DOHH2 (cell line): ENCODE data around the gene SGCD.

ENCODE experiments used
- H3F3A ChIP-seq: fragments of 200-600 bp; sonication (generic), shearing (Covaris generic); 2 replicates; pipeline ENCODE4 v1.6.0; 2016; ENCODE audit warnings: antibody characterized with exemption, mild to moderate bottlenecking; ENCODE audit not compliant: control insufficient read depth, insufficient read depth
- H3K27ac ChIP-seq: fragments of 200-600 bp; sonication (generic); 2 replicates; pipeline ENCODE4 v1.5.1; 2014; ENCODE audit warnings: low read depth, mild to moderate bottlenecking, low read length, moderate library complexity
- H3K27me3 ChIP-seq: fragments of 200-600 bp; sonication (generic); 2 replicates; pipeline ENCODE4 v1.6.1; 2014; ENCODE audit warnings: mild to moderate bottlenecking, low read length, mixed read lengths; ENCODE audit not compliant: control insufficient read depth
- H3K36me3 ChIP-seq: fragments of 200-600 bp; sonication (generic); 2 replicates; pipeline ENCODE4 v1.6.1; 2014; ENCODE audit warnings: mild to moderate bottlenecking, low read length, moderate library complexity, mixed read lengths; ENCODE audit not compliant: control insufficient read depth
- H3K4me1 ChIP-seq: fragments of 200-600 bp; sonication (generic); 2 replicates; pipeline ENCODE4 v1.6.1; 2014; ENCODE audit warnings: mild to moderate bottlenecking, low read length, mixed read lengths; ENCODE audit not compliant: control insufficient read depth
- H3K4me2 ChIP-seq: fragments of 200-600 bp; sonication (generic); 2 replicates; pipeline ENCODE4 v1.6.0; 2014; ENCODE audit warnings: mild to moderate bottlenecking, low read length, moderate library complexity
- H3K4me3 ChIP-seq: fragments of 200-600 bp; sonication (generic); 2 replicates; pipeline ENCODE4 v1.5.1; 2014; ENCODE audit warnings: mild to moderate bottlenecking, low read length, mixed read lengths
- H3K79me2 ChIP-seq: fragments of 200-600 bp; sonication (generic); 2 replicates; pipeline ENCODE4 v1.6.1; 2014; ENCODE audit warnings: mild to moderate bottlenecking, low read length, mixed read lengths; ENCODE audit not compliant: control insufficient read depth
- H3K9me2 ChIP-seq: fragments of 200-600 bp; sonication (generic); replicated peaks from 2 replicates; pipeline ENCODE4 v1.6.1; 2014; ENCODE audit warnings: mild to moderate bottlenecking, low read length, mixed read lengths; ENCODE audit not compliant: control insufficient read depth
- H3K9me3 ChIP-seq: fragments of 200-600 bp; sonication (generic); 2 replicates; pipeline ENCODE4 v1.6.1; 2014; ENCODE audit warnings: antibody characterized with exemption, low read length, mixed read lengths; ENCODE audit not compliant: control insufficient read depth, insufficient read depth
- H4K20me1 ChIP-seq: fragments of 200-600 bp; sonication (generic); 2 replicates; pipeline ENCODE4 v1.6.0; 2014; ENCODE audit warnings: low read depth, mild to moderate bottlenecking, antibody characterized with exemption, low read length, moderate library complexity; ENCODE audit not compliant: control insufficient read depth, insufficient read depth
- EZH2phosphoT487 ChIP-seq: fragments of 200-600 bp; sonication (generic); IDR thresholded peaks from 2 replicates; pipeline ENCODE4 v1.6.1; 2017; ENCODE audit warnings: borderline replicate concordance, mild to moderate bottlenecking, antibody characterized with exemption, low read length, moderate library complexity, mixed read lengths
- TF ChIP-seq, protein P1 (sequence below): fragments of 200-600 bp; sonication (generic); IDR thresholded peaks from one replicate; pipeline ENCODE4 v1.5.1; 2014; ENCODE audit warnings: antibody characterized with exemption, mild to moderate bottlenecking, low read depth, low read length; ENCODE audit not compliant: poor library complexity, severe bottlenecking

Gene SGCD

DNA sequence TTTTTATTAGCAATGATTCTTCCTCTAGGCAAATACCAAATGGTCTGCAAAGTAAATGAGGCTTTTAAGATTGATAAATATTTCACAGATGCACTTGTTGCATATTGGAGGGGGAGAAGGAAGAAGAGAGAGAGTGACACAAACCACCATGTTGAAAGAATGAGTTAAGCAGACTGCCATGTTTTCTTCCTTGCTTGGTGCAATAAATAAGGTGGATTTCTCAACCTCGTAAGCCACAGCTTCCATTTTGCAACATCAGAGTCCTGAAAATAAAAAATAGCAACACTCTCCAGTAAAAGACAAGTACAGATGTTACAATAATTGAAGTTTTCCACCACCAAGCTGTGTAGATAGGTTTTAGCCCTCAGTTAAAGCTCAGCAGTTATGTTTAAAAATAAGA, 202.9 kb downstream of the SGCD start:
- no peaks in the 10 kb centered on the region for H3K4me1 ChIP-seq
- no peak overlapping the region for H3K4me2 ChIP-seq
- no peaks in the 10 kb centered on the region for H3K9me2 ChIP-seq
- H3K9me3 ChIP-seq, result no peaks in the 10 kb centered on the region
- H3K27me3 ChIP-seq, result no peaks in the 10 kb centered on the region
- no peak overlapping the region for H3K27ac ChIP-seq
- TF ChIP-seq, protein P1, sequence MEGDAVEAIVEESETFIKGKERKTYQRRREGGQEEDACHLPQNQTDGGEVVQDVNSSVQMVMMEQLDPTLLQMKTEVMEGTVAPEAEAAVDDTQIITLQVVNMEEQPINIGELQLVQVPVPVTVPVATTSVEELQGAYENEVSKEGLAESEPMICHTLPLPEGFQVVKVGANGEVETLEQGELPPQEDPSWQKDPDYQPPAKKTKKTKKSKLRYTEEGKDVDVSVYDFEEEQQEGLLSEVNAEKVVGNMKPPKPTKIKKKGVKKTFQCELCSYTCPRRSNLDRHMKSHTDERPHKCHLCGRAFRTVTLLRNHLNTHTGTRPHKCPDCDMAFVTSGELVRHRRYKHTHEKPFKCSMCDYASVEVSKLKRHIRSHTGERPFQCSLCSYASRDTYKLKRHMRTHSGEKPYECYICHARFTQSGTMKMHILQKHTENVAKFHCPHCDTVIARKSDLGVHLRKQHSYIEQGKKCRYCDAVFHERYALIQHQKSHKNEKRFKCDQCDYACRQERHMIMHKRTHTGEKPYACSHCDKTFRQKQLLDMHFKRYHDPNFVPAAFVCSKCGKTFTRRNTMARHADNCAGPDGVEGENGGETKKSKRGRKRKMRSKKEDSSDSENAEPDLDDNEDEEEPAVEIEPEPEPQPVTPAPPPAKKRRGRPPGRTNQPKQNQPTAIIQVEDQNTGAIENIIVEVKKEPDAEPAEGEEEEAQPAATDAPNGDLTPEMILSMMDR, result no peak
- TF ChIP-seq EZH2phosphoT487, result no peak
- no peaks in the 10 kb centered on the region for H3K36me3 ChIP-seq
- no peaks in the 10 kb centered on the region for H4K20me1 ChIP-seq
- no peaks in the 10 kb centered on the region for H3K79me2 ChIP-seq
- H3F3A ChIP-seq, result no peaks in the 10 kb centered on the region
- no peak overlapping the region for H3K4me3 ChIP-seq

DNA sequence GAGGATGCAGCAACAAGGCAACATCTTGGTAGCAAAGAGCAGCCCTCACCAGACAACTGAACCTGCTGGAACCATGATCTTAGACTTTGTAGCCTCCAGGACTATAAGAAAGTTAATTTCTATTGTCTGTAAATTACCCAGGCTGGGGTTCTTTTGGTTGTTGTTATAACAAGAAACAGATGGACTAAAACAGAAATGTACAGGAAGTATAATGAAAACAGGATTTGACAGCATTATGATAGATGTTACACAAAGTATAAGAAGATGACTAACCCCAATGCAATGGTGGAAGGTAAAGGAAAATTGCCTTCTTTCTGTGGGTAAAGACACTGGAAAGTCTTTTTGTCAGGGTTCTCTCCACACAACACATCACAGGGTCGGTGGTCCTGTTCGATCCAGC, 204.2 kb downstream of the SGCD start:
- TF ChIP-seq, protein P1, result no peak
- TF ChIP-seq EZH2phosphoT487, result no peak
- H3K27ac ChIP-seq, result no peak overlapping the region
- no peaks in the 10 kb centered on the region for H3K9me3 ChIP-seq
- no peaks in the 10 kb centered on the region for H4K20me1 ChIP-seq
- H3K4me1 ChIP-seq, result no peaks in the 10 kb centered on the region
- no peaks in the 10 kb centered on the region for H3K27me3 ChIP-seq
- no peaks in the 10 kb centered on the region for H3K79me2 ChIP-seq
- no peaks in the 10 kb centered on the region for H3K9me2 ChIP-seq
- no peak overlapping the region for H3K4me3 ChIP-seq
- H3K36me3 ChIP-seq, result no peaks in the 10 kb centered on the region
- no peak overlapping the region for H3K4me2 ChIP-seq
- H3F3A ChIP-seq, result no peaks in the 10 kb centered on the region

DNA sequence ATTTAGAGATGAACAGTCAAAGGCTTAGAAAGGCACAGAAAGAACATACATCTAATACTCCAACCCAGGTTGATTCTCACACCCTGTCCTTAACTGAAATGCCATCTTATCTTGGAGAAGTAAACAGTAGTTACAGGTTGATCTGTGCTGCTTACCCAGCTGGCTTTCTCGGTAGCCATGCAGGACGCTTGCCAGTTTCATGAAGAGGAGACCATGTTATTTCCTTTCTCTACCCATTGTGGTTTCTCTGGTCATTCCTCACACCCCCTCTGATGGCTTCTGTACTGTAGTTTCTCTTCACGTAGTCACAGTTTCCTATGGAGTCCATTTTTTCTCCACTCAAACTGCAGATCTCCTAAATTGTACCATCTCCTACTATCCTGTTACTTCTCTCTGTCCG, 206.0 kb downstream of the SGCD start:
- Histone ChIP-seq H3K27me3 (no peaks in the 10 kb centered on the region), H4K20me1 (no peaks in the 10 kb centered on the region), H3K9me3 (no peaks in the 10 kb centered on the region), H3K9me2 (no peaks in the 10 kb centered on the region), H3K4me1 (no peaks in the 10 kb centered on the region), H3K79me2 (no peaks in the 10 kb centered on the region), H3K4me2 (no peak overlapping the region), H3K36me3 (no peaks in the 10 kb centered on the region), H3F3A (no peaks in the 10 kb centered on the region), H3K27ac (no peak overlapping the region), H3K4me3 (no peak overlapping the region)
- TF ChIP-seq, protein P1, result no peak
- no peak for TF ChIP-seq EZH2phosphoT487

DNA sequence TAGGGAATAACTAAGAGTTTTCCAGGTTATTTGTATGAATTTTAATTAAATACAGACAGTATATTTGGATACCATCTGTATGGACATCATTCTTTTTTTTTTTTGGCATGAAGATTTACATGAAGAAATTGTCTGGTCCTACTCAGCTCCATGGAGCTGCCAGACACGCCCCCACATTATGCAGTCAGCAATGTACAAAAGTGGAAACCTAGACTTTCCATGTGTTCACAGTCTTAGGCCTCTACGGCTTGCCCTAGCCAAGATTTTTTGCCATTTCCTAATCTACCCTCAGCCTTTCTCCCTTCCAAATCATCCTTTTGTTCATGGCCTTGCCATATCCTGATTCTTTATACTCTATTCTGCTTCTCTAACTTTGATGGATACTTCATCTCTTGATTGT, 207.1 kb downstream of the SGCD start:
- H3K9me3 ChIP-seq, result no peaks in the 10 kb centered on the region
- no peak overlapping the region for H3K4me3 ChIP-seq
- H3K4me1 ChIP-seq, result no peaks in the 10 kb centered on the region
- TF ChIP-seq EZH2phosphoT487, result no peak
- TF ChIP-seq, protein P1, result no peak
- no peaks in the 10 kb centered on the region for H3K9me2 ChIP-seq
- no peaks in the 10 kb centered on the region for H3K79me2 ChIP-seq
- no peaks in the 10 kb centered on the region for H3K27me3 ChIP-seq
- no peak overlapping the region for H3K27ac ChIP-seq
- H4K20me1 ChIP-seq, result no peaks in the 10 kb centered on the region
- H3K36me3 ChIP-seq, result no peaks in the 10 kb centered on the region
- no peak overlapping the region for H3K4me2 ChIP-seq
- no peaks in the 10 kb centered on the region for H3F3A ChIP-seq
